Measurements from ENCODE around the gene TRIM50. TPM values are rescaled to one million over a fixed set of nuclear protein-coding genes. Genes with fewer than 3 reads are reported as not detected.
"Not testable (repeated sequence)": the region's sequence is repeated elsewhere in the genome, so short reads cannot be mapped to it uniquely, and the experiment has no call there.

The TRIM50 gene
- total RNA-seq = 0.71 TPM
- long read RNA-seq = 0 reads

GRCh38 chr7:73327922-73328321 is at the start of gene TRIM50, which contains the start of gene FKBP6:
Gene TRIM50 (minus strand): TSS chr7:73328082. CDS start chr7:73324787, 3,295 bp downstream.
Gene FKBP6 (plus strand): TSS chr7:73328161. CDS start chr7:73328429, 268 bp downstream.
- not testable (repeated sequence) for DNase-seq (ENCODE audit: low spot score)

GRCh38 chr7:73376671-73377412 is 49.0 kb upstream of the TRIM50 start:
- DNase-seq (ENCODE audit: low spot score) = no peak

- DNase-seq (ENCODE audit: low spot score) = not testable (repeated sequence)
These were observed 48.4 kb upstream of the TRIM50 start for GRCh38 chr7:73376262-73376661.

- DNase-seq (ENCODE audit: low spot score) = no peak
These were observed 45.9 kb upstream of the TRIM50 start for GRCh38 chr7:73373741-73374140.

- no peak for DNase-seq (ENCODE audit: low spot score)
These were observed 41.7 kb upstream of the TRIM50 start for GRCh38 chr7:73369622-73370021.

GRCh38 chr7:73369009-73369408 is 41.1 kb upstream of the TRIM50 start:
- DNase-seq (ENCODE audit: low spot score) = no peak

- DNase-seq (ENCODE audit: low spot score) = no peak
These were observed 39.1 kb upstream of the TRIM50 start for GRCh38 chr7:73366990-73367389.

GRCh38 chr7:73366127-73366526 is 38.2 kb upstream of the TRIM50 start:
- DNase-seq (ENCODE audit: low spot score) = no peak

- no peak for DNase-seq (ENCODE audit: low spot score)
These were observed 36.3 kb upstream of the TRIM50 start for GRCh38 chr7:73364006-73364728.

GRCh38 chr7:73363225-73364005 is 35.5 kb upstream of the TRIM50 start:
- DNase-seq (ENCODE audit: low spot score) = no peak

GRCh38 chr7:73360590-73360989 is 32.7 kb upstream of the TRIM50 start:
- not testable (repeated sequence) for DNase-seq (ENCODE audit: low spot score)

GRCh38 chr7:73359746-73360375 is 32.0 kb upstream of the TRIM50 start:
- DNase-seq (ENCODE audit: low spot score) = no peak

- DNase-seq (ENCODE audit: low spot score) = no peak
These were observed 31.4 kb upstream of the TRIM50 start for GRCh38 chr7:73359306-73359705.

GRCh38 chr7:73358590-73359275 is 30.9 kb upstream of the TRIM50 start:
- no peak for DNase-seq (ENCODE audit: low spot score)

- DNase-seq (ENCODE audit: low spot score) = no peak
These were observed 28.3 kb upstream of the TRIM50 start for GRCh38 chr7:73356159-73356558.

GRCh38 chr7:73354821-73355220 is 26.9 kb upstream of the TRIM50 start:
- DNase-seq (ENCODE audit: low spot score) = no peak

GRCh38 chr7:73354196-73354595 is 26.3 kb upstream of the TRIM50 start:
- DNase-seq (ENCODE audit: low spot score) = no peak

GRCh38 chr7:73353243-73353642 is 25.4 kb upstream of the TRIM50 start:
- no peak for DNase-seq (ENCODE audit: low spot score)

GRCh38 chr7:73352784-73353183 is 24.9 kb upstream of the TRIM50 start:
- no peak for DNase-seq (ENCODE audit: low spot score)

GRCh38 chr7:73351447-73352167 is 23.7 kb upstream of the TRIM50 start:
- no peak for DNase-seq (ENCODE audit: low spot score)

Data from mesenteric fat pad (tissue), 1 donor.